Common myeloid progenitor, CD34-positive (primary cell): ENCODE results near the gene KNTC1. TPM values are rescaled to one million over a fixed set of nuclear protein-coding genes. Genes with fewer than 3 reads are reported as not detected.
A peak's percentile ranks its signal among the peaks of the same experiment; 100 is the strongest.
"Not testable (repeated sequence)": the region's sequence is repeated elsewhere in the genome, so short reads cannot be mapped to it uniquely, and the experiment has no call there.

Source experiments
- CTCF ChIA-PET: fragments of 350-600 bp; sonication (Branson Sonifier 250); formaldehyde crosslinking; loops from one replicate; lab custom pipeline; 2021; ENCODE audit warnings: antibody characterized with exemption; lab: Charles Lee
- POLR2A ChIA-PET: fragments of 350-600 bp; sonication (Branson Sonifier 250); formaldehyde crosslinking; loops from one replicate; lab custom pipeline; 2021; ENCODE audit warnings: antibody characterized with exemption; lab: Charles Lee
- DNase-seq, 3 donors: peaks; one replicate each; pipeline versions ENCODE4 v3.0.0 to v3.0.0-alpha.2; 2013
- H3K27ac ChIP-seq, 2 experiments: 1 replicate in 1 of 2; 2 replicates in 1 of 2; pipeline ENCODE4 v1.7.0; 2013; ENCODE audit warnings: inconsistent platforms in 2 of 2, low read length in 2 of 2, mild to moderate bottlenecking in 2 of 2, low read depth in 1 of 2, moderate library complexity in 1 of 2; ENCODE audit not compliant: severe bottlenecking in 2 of 2, insufficient read depth in 1 of 2, poor library complexity in 1 of 2
- H3K27me3 ChIP-seq, 5 experiments: replicated peaks in 2 of 5; 1 replicate in 3 of 5; 2 replicates in 2 of 5; pipeline versions ENCODE4 v1.6.1 to v1.7.0; 2013; ENCODE audit warnings: low read length in 4 of 5, mild to moderate bottlenecking in 2 of 5, moderate library complexity in 2 of 5, inconsistent platforms in 1 of 5; ENCODE audit not compliant: insufficient read depth in 5 of 5, control insufficient read depth in 4 of 5
- H3K36me3 ChIP-seq, 4 experiments: 1 replicate in 2 of 4; 2 replicates in 2 of 4; pipeline versions ENCODE4 v1.6.1 to v1.7.0; 2013; ENCODE audit warnings: low read length in 3 of 4, control low read depth in 1 of 4, mild to moderate bottlenecking in 1 of 4; ENCODE audit not compliant: control insufficient read depth in 4 of 4, insufficient read depth in 4 of 4
- H3K4me1 ChIP-seq, 4 experiments: 1 replicate in 3 of 4; 2 replicates in 1 of 4; pipeline versions ENCODE4 v1.6.1 to v1.7.1; 2013; ENCODE audit warnings: low read length in 3 of 4, mild to moderate bottlenecking in 3 of 4, control low read depth in 1 of 4, inconsistent platforms in 1 of 4, moderate library complexity in 1 of 4; ENCODE audit not compliant: control insufficient read depth in 4 of 4, insufficient read depth in 4 of 4; ENCODE audit errors: control extremely low read depth in 1 of 4
- H3K4me3 ChIP-seq, 7 experiments: 1 replicate in 4 of 7; 2 replicates in 3 of 7; pipeline versions ENCODE4 v1.5.1 to v1.7.0; 2013; ENCODE audit warnings: mild to moderate bottlenecking in 7 of 7, low read length in 6 of 7, moderate library complexity in 6 of 7, inconsistent platforms in 2 of 7, low read depth in 2 of 7, control low read depth in 1 of 7; ENCODE audit not compliant: insufficient read depth in 4 of 7, control insufficient read depth in 1 of 7; ENCODE audit errors: extremely low read depth in 1 of 7
- H3K9me3 ChIP-seq, 5 experiments: 1 replicate in 4 of 5; 2 replicates in 1 of 5; pipeline versions ENCODE4 v1.6.1 to v1.7.1; 2013; ENCODE audit warnings: low read length in 4 of 5, mild to moderate bottlenecking in 2 of 5, inconsistent platforms in 1 of 5, low read depth in 1 of 5, moderate library complexity in 1 of 5; ENCODE audit not compliant: control insufficient read depth in 4 of 5, insufficient read depth in 2 of 5; ENCODE audit errors: control extremely low read depth in 1 of 5
- WGBS: methylation state at CpG from one replicate; pipeline ENCODE4 v1.1.5; 2013; ENCODE audit not compliant: insufficient coverage; 5-methylcytosine and 5-hydroxymethylcytosine counted together
- polyA plus RNA-seq: library from polyadenylated mRNA; unstranded; fragments of 120-200 nt; gene quantifications from one replicate; pipeline ENCODE4 v1.2.1, GENCODE V29; 2013

Gene KNTC1
- polyA plus RNA-seq = 42.2 TPM

- DNase-seq = peak; percentile 99 to 100 (median 100)
- CTCF ChIA-PET = interaction anchor here (0.6 to 1.4 kb wide), 2 partner anchors 22 to 336 kb away, joined by 3 read pairs; no protein-coding TSS in a partner anchor
- H3K9me3 ChIP-seq = no peaks in the 10 kb centered on the region
- H3K4me3 ChIP-seq = peak within 1 kb of the TSS; percentile 79 to 100 (median 99)
- H3K27ac ChIP-seq = peak within 1 kb of the TSS; percentile 100
- H3K4me1 ChIP-seq = peaks cover 14 to 41% (median 27%) of the 10 kb centered on the region in 4 experiments
- WGBS = 0% methylated on average over 43 of the region's 51 CpGs
- no peaks in the 10 kb centered on the region for H3K27me3 ChIP-seq
- H3K36me3 ChIP-seq = peaks cover 9 to 42% (median 16%) of the 10 kb centered on the region in 4 experiments
- POLR2A ChIA-PET = interaction anchor here (0.6 to 4.5 kb wide), 5 partner anchors 9 to 41 kb away, joined by 3 to 16 read pairs (median 4); partner anchors contain the start of gene ZCCHC8
These were observed at the start of gene KNTC1, which contains the start of gene RSRC2 for GRCh38 chr12:122526683-122527477. Gene KNTC1 (plus strand): TSS chr12:122527249. CDS start chr12:122530064, 2,815 bp downstream. Gene RSRC2 (minus strand): TSS chr12:122526936. CDS start chr12:122526853, 83 bp downstream.

- peaks cover 27 to 79% (median 51%) of the 10 kb centered on the region in 4 experiments for H3K36me3 ChIP-seq
- H3K4me3 ChIP-seq = no peak overlapping the region
- no peak for DNase-seq
- no peak overlapping the region for H3K27ac ChIP-seq
- ChIA-PET CTCF (interaction anchor here (1.1 to 1.5 kb wide), 2 partner anchors 12 to 62 kb away, joined by 3 to 5 read pairs; no protein-coding TSS in a partner anchor), POLR2A (no interaction called here)
- WGBS = 98% methylated on average over 7 of the region's 8 CpGs
- H3K4me1 ChIP-seq = no peaks in the 10 kb centered on the region
- no peaks in the 10 kb centered on the region for H3K27me3 ChIP-seq
- H3K9me3 ChIP-seq = no peaks in the 10 kb centered on the region
These were observed 46.3 kb upstream of the KNTC1 start for GRCh38 chr12:122480753-122481152.

DNA sequence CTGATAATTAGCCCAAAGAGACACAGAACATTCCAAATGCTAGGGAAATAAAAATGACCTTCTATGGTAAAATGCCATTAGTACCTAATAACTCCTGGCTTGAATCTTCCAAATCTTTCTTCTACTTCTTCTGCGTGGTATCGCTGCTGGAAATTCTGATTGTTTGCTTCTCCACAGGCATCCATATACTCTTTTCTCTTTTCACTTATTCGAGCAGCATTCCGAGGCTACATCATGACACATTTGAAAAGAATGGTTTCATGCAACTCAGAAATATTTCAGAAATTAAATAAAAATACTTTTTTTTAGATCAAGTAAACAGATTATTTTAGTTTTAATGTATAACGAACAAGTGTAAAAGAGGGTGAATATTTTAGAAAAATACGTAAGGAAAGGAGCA, 45.2 kb upstream of the KNTC1 start:
- CTCF ChIA-PET = interaction anchor here (0.6 to 1.5 kb wide), 2 partner anchors 11 to 12 kb away, joined by 4 to 5 read pairs; no protein-coding TSS in a partner anchor
- Histone ChIP-seq H3K4me1 (no peaks in the 10 kb centered on the region), H3K4me3 (no peak overlapping the region), H3K36me3 (peaks cover 25 to 80% (median 47%) of the 10 kb centered on the region in 4 experiments), H3K27me3 (no peaks in the 10 kb centered on the region), H3K27ac (no peak overlapping the region), H3K9me3 (no peaks in the 10 kb centered on the region)
- WGBS = 100% methylated on average over 2 of the region's 6 CpGs
- no peak for DNase-seq
- POLR2A ChIA-PET = interaction anchor here (0.6 kb wide), 1 partner anchor 146 kb away, joined by 10 read pairs; no protein-coding TSS in a partner anchor

DNA sequence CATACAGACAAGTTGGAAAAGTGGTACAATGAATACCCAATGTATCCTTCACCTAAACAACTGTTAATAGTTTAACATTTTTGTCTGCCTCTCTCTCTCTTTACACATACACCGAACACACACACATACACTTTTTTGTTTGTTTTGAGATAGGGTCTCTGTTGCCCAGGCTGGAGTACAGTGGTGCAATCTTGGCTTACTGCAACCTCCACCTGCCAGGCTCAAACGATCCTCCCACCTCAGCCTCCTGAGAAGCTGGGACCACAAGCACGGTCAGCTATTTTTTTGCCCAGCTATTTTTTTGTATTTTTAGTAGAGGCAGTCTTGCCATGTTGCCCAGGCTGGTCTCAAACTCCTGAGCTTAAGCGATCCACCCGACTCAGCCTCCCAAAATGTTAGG, 43.1 kb upstream of the KNTC1 start:
- Histone ChIP-seq H3K27me3 (no peaks in the 10 kb centered on the region), H3K4me1 (no peaks in the 10 kb centered on the region), H3K9me3 (no peaks in the 10 kb centered on the region), H3K36me3 (peaks cover 26 to 83% (median 44%) of the 10 kb centered on the region in 4 experiments), H3K27ac (no peak overlapping the region), H3K4me3 (no peak overlapping the region)
- ChIA-PET POLR2A (interaction anchor here (0.6 kb wide), 2 partner anchors 421 to 888 kb away, joined by 3 read pairs; no protein-coding TSS in a partner anchor), CTCF (interaction anchor here (0.9 to 1.3 kb wide), 3 partner anchors 11 to 17 kb away, joined by 3 to 4 read pairs (median 3); no protein-coding TSS in a partner anchor)
- WGBS = 100% methylated on average over 3 of the region's 5 CpGs
- DNase-seq = no peak

- 100% methylated on average over 1 of the region's 1 CpG for WGBS
- POLR2A ChIA-PET = interaction anchor here (0.6 kb wide), 2 partner anchors 421 to 888 kb away, joined by 3 read pairs; no protein-coding TSS in a partner anchor
These were observed 42.7 kb upstream of the KNTC1 start for GRCh38 chr12:122484385-122484784.

GRCh38 chr12:122486360-122486759, 40.7 kb upstream of the KNTC1 start:
- H3K27me3 ChIP-seq, DNase-seq, H3K4me3 ChIP-seq, H3K4me1 ChIP-seq, H3K9me3 ChIP-seq, H3K27ac ChIP-seq, POLR2A ChIA-PET: not testable (repeated sequence)
- peaks cover 17 to 85% (median 52%) of the 10 kb centered on the region in 4 experiments for H3K36me3 ChIP-seq
- 97% methylated on average over 4 of the region's 6 CpGs for WGBS
- CTCF ChIA-PET = interaction anchor here (0.9 to 1.6 kb wide), 4 partner anchors 9 to 15 kb away, joined by 3 to 7 read pairs (median 4); partner anchors contain the start of gene ZCCHC8

More at GRCh38 chr12:122484385-122484784, 42.7 kb upstream of the KNTC1 start:
- H3K27me3 ChIP-seq, H3K4me1 ChIP-seq, H3K4me3 ChIP-seq, H3K9me3 ChIP-seq, DNase-seq, H3K27ac ChIP-seq: not testable (repeated sequence)
- CTCF ChIA-PET = interaction anchor here (0.5 to 1.1 kb wide), 3 partner anchors 11 to 348 kb away, joined by 3 to 4 read pairs (median 3); no protein-coding TSS in a partner anchor
- peaks cover 27 to 84% (median 47%) of the 10 kb centered on the region in 4 experiments for H3K36me3 ChIP-seq
